ENCODE results near the gene TMEM178B. TPM values are rescaled to one million over a fixed set of nuclear protein-coding genes. Genes with fewer than 3 reads are reported as not detected.

TMEM178B gene
- total and polyA plus RNA-seq, 10 of the 15 experiments (the other 5 are each of a cell fraction or from before 2014, with no cell fraction given), result 0.01 to 1.1 (median 0.04) TPM; not detected in 2

DNA sequence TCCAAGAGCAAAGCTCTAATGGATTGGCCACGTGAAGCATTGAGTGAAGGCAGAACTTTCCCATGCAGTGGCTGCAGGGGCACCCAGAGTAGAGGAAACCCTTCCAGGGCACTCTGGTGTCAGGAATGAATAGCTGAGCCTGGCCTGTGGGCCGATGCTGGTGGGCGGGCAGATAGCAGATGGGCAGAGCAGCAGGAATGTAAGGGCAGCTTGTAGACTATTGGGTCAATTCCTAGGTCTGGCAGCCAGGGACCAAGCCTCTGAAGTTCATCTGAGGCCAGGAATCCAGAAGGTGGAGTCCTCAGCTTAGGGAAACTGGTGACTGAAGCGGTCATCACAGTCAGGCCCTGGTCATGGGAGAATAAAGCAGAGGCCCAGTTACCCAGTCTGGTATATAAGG is 115.4 kb downstream of the TMEM178B start:
- Histone ChIP-seq H3K9ac (ENCODE audit: control insufficient read depth, insufficient read depth, low read length) (no peak overlapping the region), H3K27ac (ENCODE audit: control insufficient read depth, insufficient read depth) (no peak overlapping the region), H3K4me1 (ENCODE audit: control insufficient read depth, insufficient read depth, low read length) (no peaks in the 10 kb centered on the region), H3K36me3 (ENCODE audit: control insufficient read depth in 2 of 2, insufficient read depth in 2 of 2, low read length in 1 of 2) (no peaks in the 10 kb centered on the region), H3K9me3 (replicated peaks; ENCODE audit: control insufficient read depth, insufficient read depth, low read length) (no peaks in the 10 kb centered on the region; the same call in 2 of the 3 replicates), H4K20me1 (ENCODE audit: control insufficient read depth, insufficient read depth) (no peaks in the 10 kb centered on the region), H2AFZ (ENCODE audit: control insufficient read depth, low read depth, low read length) (no peak overlapping the region), H3K4me2 (ENCODE audit: control insufficient read depth, insufficient read depth) (no peak overlapping the region), H3K27me3 (replicated peaks in 1 of 2; ENCODE audit: control insufficient read depth in 2 of 2, insufficient read depth in 2 of 2, low read length in 1 of 2) (no peaks in the 10 kb centered on the region), H3K79me2 (ENCODE audit: control insufficient read depth, insufficient read depth, low read length) (no peaks in the 10 kb centered on the region), H3K4me3 (no peak overlapping the region)
- no TSS peak for BruUV-seq (replicated peaks)
- WGBS (ENCODE audit: insufficient coverage, insufficient replicate concordance, low lambda C conversion rate, missing lambda C conversion rate), result 60% methylated on average over 4 of the region's 4 CpGs
- CTCF ChIA-PET, result interaction anchor here (1.2 to 1.5 kb wide), 4 partner anchors 10 to 31 kb away, joined by 3 to 4 read pairs (median 3); no protein-coding TSS in a partner anchor
- ATAC-seq (no peak), DNase-seq (ENCODE audit: low read depth, low spot score) (no peak), FAIRE-seq (no peak)
- TF ChIP-seq CBX5 (IDR thresholded peaks at IDR 0.05; ENCODE audit: low read depth), result no peak
- TF ChIP-seq WRNIP1 (IDR thresholded peaks at IDR 0.05; ENCODE audit: borderline replicate concordance, low read depth, low read length), result no peak
- no peak for TF ChIP-seq SMC3 (IDR thresholded peaks at IDR 0.05; ENCODE audit: borderline replicate concordance, low read length)
- TF ChIP-seq, protein P1, sequence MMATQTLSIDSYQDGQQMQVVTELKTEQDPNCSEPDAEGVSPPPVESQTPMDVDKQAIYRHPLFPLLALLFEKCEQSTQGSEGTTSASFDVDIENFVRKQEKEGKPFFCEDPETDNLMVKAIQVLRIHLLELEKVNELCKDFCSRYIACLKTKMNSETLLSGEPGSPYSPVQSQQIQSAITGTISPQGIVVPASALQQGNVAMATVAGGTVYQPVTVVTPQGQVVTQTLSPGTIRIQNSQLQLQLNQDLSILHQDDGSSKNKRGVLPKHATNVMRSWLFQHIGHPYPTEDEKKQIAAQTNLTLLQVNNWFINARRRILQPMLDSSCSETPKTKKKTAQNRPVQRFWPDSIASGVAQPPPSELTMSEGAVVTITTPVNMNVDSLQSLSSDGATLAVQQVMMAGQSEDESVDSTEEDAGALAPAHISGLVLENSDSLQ (IDR thresholded peaks at IDR 0.05), result no peak
- TF ChIP-seq MTA2 (IDR thresholded peaks at IDR 0.05; ENCODE audit: low read depth), result no peak
- TF ChIP-seq RBBP5 (conservative IDR thresholded peaks at IDR 0.05), result no peak
- TF ChIP-seq ZNF622 (IDR thresholded peaks at IDR 0.05), result no peak
- TF ChIP-seq, protein P2, sequence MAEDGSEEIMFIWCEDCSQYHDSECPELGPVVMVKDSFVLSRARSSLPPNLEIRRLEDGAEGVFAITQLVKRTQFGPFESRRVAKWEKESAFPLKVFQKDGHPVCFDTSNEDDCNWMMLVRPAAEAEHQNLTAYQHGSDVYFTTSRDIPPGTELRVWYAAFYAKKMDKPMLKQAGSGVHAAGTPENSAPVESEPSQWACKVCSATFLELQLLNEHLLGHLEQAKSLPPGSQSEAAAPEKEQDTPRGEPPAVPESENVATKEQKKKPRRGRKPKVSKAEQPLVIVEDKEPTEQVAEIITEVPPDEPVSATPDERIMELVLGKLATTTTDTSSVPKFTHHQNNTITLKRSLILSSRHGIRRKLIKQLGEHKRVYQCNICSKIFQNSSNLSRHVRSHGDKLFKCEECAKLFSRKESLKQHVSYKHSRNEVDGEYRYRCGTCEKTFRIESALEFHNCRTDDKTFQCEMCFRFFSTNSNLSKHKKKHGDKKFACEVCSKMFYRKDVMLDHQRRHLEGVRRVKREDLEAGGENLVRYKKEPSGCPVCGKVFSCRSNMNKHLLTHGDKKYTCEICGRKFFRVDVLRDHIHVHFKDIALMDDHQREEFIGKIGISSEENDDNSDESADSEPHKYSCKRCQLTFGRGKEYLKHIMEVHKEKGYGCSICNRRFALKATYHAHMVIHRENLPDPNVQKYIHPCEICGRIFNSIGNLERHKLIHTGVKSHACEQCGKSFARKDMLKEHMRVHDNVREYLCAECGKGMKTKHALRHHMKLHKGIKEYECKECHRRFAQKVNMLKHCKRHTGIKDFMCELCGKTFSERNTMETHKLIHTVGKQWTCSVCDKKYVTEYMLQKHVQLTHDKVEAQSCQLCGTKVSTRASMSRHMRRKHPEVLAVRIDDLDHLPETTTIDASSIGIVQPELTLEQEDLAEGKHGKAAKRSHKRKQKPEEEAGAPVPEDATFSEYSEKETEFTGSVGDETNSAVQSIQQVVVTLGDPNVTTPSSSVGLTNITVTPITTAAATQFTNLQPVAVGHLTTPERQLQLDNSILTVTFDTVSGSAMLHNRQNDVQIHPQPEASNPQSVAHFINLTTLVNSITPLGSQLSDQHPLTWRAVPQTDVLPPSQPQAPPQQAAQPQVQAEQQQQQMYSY (CRISPR knock-in tag; IDR thresholded peaks at IDR 0.05), result no peak
- no peak for TF ChIP-seq CEBPB (IDR thresholded peaks at IDR 0.05; ENCODE audit: borderline replicate concordance in 1 of 2, low read depth in 2 of 2, low read length in 2 of 2)
- TF ChIP-seq KDM1A (IDR thresholded peaks at IDR 0.05; ENCODE audit: borderline replicate concordance), result no peak
- SMC1A ChIA-PET (ENCODE audit: uncharacterized antibody, unreplicated experiment), result interaction anchor here (0.7 to 1.9 kb wide), 3 partner anchors 11 to 59 kb away, joined by 3 to 9 read pairs (median 4); no protein-coding TSS in a partner anchor
- intact Hi-C loops (cut with micrococcal nuclease; ENCODE audit: unreplicated experiment) (no loop called here), in situ Hi-C loops (cut with MboI) (no loop called here)
- RAD21 ChIA-PET (ENCODE audit: unreplicated experiment), result interaction anchor here (1.1 to 1.3 kb wide), 2 partner anchors 12 to 114 kb away, joined by 3 read pairs; no protein-coding TSS in a partner anchor
- POLR2A ChIA-PET, result interaction anchor here (1.0 kb wide), 1 partner anchor 13 kb away, joined by 3 read pairs; no protein-coding TSS in a partner anchor

Measured in GM12878 (cell line).